Measurements from ENCODE around the gene XRN1.
"Not testable (repeated sequence)": the region's sequence is repeated elsewhere in the genome, so short reads cannot be mapped to it uniquely, and the experiment has no call there.

XRN1 gene

GRCh38 chr3:142324275-142324953, 123.4 kb downstream of the XRN1 start:
- H3K4me1 Mint-ChIP-seq (ENCODE audit: low read depth); H3K4me3 Mint-ChIP-seq; H3K27ac Mint-ChIP-seq; H3K27me3 Mint-ChIP-seq (ENCODE audit: low read depth): not testable (repeated sequence)
- Mint-ChIP-seq H3K9me3 (peaks cover 26% of the 10 kb centered on the region), H3K36me3 (ENCODE audit: low read depth) (peaks cover 67% of the 10 kb centered on the region)

GRCh38 chr3:142319912-142320311, 127.9 kb downstream of the XRN1 start:
- no peaks in the 10 kb centered on the region for H3K4me1 Mint-ChIP-seq (ENCODE audit: low read depth)
- no peaks in the 10 kb centered on the region for H3K27me3 Mint-ChIP-seq (ENCODE audit: low read depth)
- H3K4me3 Mint-ChIP-seq, result no peak overlapping the region
- H3K27ac Mint-ChIP-seq, result no peak overlapping the region
- peaks cover 50% of the 10 kb centered on the region for H3K36me3 Mint-ChIP-seq (ENCODE audit: low read depth)
- H3K9me3 Mint-ChIP-seq, result peaks cover 4% of the 10 kb centered on the region

- no peaks in the 10 kb centered on the region for H3K9me3 Mint-ChIP-seq
- H3K36me3 Mint-ChIP-seq (ENCODE audit: low read depth), result peaks cover 42% of the 10 kb centered on the region
- H3K27ac Mint-ChIP-seq, result no peak overlapping the region
These were observed 128.7 kb downstream of the XRN1 start for GRCh38 chr3:142319094-142319493.

GRCh38 chr3:142318331-142318730, 129.5 kb downstream of the XRN1 start:
- Mint-ChIP-seq H3K27me3 (ENCODE audit: low read depth) (no peaks in the 10 kb centered on the region), H3K4me3 (no peak overlapping the region), H3K9me3 (no peaks in the 10 kb centered on the region), H3K27ac (no peak overlapping the region), H3K36me3 (ENCODE audit: low read depth) (peaks cover 47% of the 10 kb centered on the region), H3K4me1 (ENCODE audit: low read depth) (no peaks in the 10 kb centered on the region)

More at GRCh38 chr3:142319094-142319493, 128.7 kb downstream of the XRN1 start:
- Mint-ChIP-seq H3K4me3 (no peak overlapping the region), H3K27me3 (ENCODE audit: low read depth) (no peaks in the 10 kb centered on the region), H3K4me1 (ENCODE audit: low read depth) (no peaks in the 10 kb centered on the region)

GRCh38 chr3:142315978-142316388, 131.9 kb downstream of the XRN1 start:
- not testable (repeated sequence) for H3K27ac Mint-ChIP-seq; H3K27me3 Mint-ChIP-seq (ENCODE audit: low read depth); H3K9me3 Mint-ChIP-seq; H3K4me1 Mint-ChIP-seq (ENCODE audit: low read depth); H3K4me3 Mint-ChIP-seq
- peaks cover 55% of the 10 kb centered on the region for H3K36me3 Mint-ChIP-seq (ENCODE audit: low read depth)

- Mint-ChIP-seq H3K9me3 (no peaks in the 10 kb centered on the region), H3K27me3 (ENCODE audit: low read depth) (no peaks in the 10 kb centered on the region), H3K4me3 (no peak overlapping the region), H3K27ac (no peak overlapping the region), H3K36me3 (ENCODE audit: low read depth) (peaks cover 47% of the 10 kb centered on the region), H3K4me1 (ENCODE audit: low read depth) (no peaks in the 10 kb centered on the region)
These were observed 132.8 kb downstream of the XRN1 start for GRCh38 chr3:142315083-142315482.

GRCh38 chr3:142310439-142310838, 137.4 kb downstream of the XRN1 start:
- Mint-ChIP-seq H3K4me3 (no peak overlapping the region), H3K4me1 (ENCODE audit: low read depth) (peaks cover 3% of the 10 kb centered on the region), H3K27me3 (ENCODE audit: low read depth) (no peaks in the 10 kb centered on the region), H3K9me3 (no peaks in the 10 kb centered on the region), H3K27ac (no peak overlapping the region), H3K36me3 (ENCODE audit: low read depth) (peaks cover 41% of the 10 kb centered on the region)

- H3K4me1 Mint-ChIP-seq (ENCODE audit: low read depth); H3K27me3 Mint-ChIP-seq (ENCODE audit: low read depth); H3K4me3 Mint-ChIP-seq; H3K27ac Mint-ChIP-seq: not testable (repeated sequence)
- peaks cover 51% of the 10 kb centered on the region for H3K36me3 Mint-ChIP-seq (ENCODE audit: low read depth)
- H3K9me3 Mint-ChIP-seq, result peaks cover 42% of the 10 kb centered on the region
These were observed 145.0 kb downstream of the XRN1 start for GRCh38 chr3:142302847-142303246.

- Mint-ChIP-seq H3K27ac (no peak overlapping the region), H3K36me3 (ENCODE audit: low read depth) (peaks cover 26% of the 10 kb centered on the region), H3K9me3 (peaks cover 29% of the 10 kb centered on the region), H3K4me1 (ENCODE audit: low read depth) (no peaks in the 10 kb centered on the region), H3K4me3 (no peak overlapping the region), H3K27me3 (ENCODE audit: low read depth) (no peaks in the 10 kb centered on the region)
These were observed 149.2 kb downstream of the XRN1 start for GRCh38 chr3:142298626-142299025.

GRCh38 chr3:142296507-142296906, 151.3 kb downstream of the XRN1 start:
- no peak overlapping the region for H3K27ac Mint-ChIP-seq
- peaks cover 12% of the 10 kb centered on the region for H3K9me3 Mint-ChIP-seq
- no peaks in the 10 kb centered on the region for H3K27me3 Mint-ChIP-seq (ENCODE audit: low read depth)
- H3K4me3 Mint-ChIP-seq, result no peak overlapping the region
- no peaks in the 10 kb centered on the region for H3K4me1 Mint-ChIP-seq (ENCODE audit: low read depth)
- peaks cover 13% of the 10 kb centered on the region for H3K36me3 Mint-ChIP-seq (ENCODE audit: low read depth)

- H3K27ac Mint-ChIP-seq, result no peak overlapping the region
These were observed 159.8 kb downstream of the XRN1 start for GRCh38 chr3:142287866-142288638.

GRCh38 chr3:142285083-142285517, 162.7 kb downstream of the XRN1 start:
- Mint-ChIP-seq H3K4me3 (no peak overlapping the region), H3K27me3 (ENCODE audit: low read depth) (no peaks in the 10 kb centered on the region), H3K27ac (no peak overlapping the region), H3K36me3 (ENCODE audit: low read depth) (peaks cover 7% of the 10 kb centered on the region), H3K4me1 (ENCODE audit: low read depth) (no peaks in the 10 kb centered on the region), H3K9me3 (peaks cover 19% of the 10 kb centered on the region)

More at GRCh38 chr3:142287866-142288638, 159.8 kb downstream of the XRN1 start:
- peaks cover 22% of the 10 kb centered on the region for H3K9me3 Mint-ChIP-seq
- peaks cover 7% of the 10 kb centered on the region for H3K36me3 Mint-ChIP-seq (ENCODE audit: low read depth)
- no peak overlapping the region for H3K4me3 Mint-ChIP-seq
- no peaks in the 10 kb centered on the region for H3K27me3 Mint-ChIP-seq (ENCODE audit: low read depth)
- no peaks in the 10 kb centered on the region for H3K4me1 Mint-ChIP-seq (ENCODE audit: low read depth)

- H3K4me1 Mint-ChIP-seq (ENCODE audit: low read depth), result peaks cover 3% of the 10 kb centered on the region
- no peaks in the 10 kb centered on the region for H3K27me3 Mint-ChIP-seq (ENCODE audit: low read depth)
- H3K4me3 Mint-ChIP-seq, result no peak overlapping the region
- H3K36me3 Mint-ChIP-seq (ENCODE audit: low read depth), result no peaks in the 10 kb centered on the region
- peaks cover 2% of the 10 kb centered on the region for H3K9me3 Mint-ChIP-seq
- H3K27ac Mint-ChIP-seq, result no peak overlapping the region
These were observed 165.3 kb downstream of the XRN1 start for GRCh38 chr3:142282503-142282902.

- H3K9me3 Mint-ChIP-seq, result no peaks in the 10 kb centered on the region
- no peak overlapping the region for H3K4me3 Mint-ChIP-seq
- no peaks in the 10 kb centered on the region for H3K36me3 Mint-ChIP-seq (ENCODE audit: low read depth)
- peaks cover 3% of the 10 kb centered on the region for H3K4me1 Mint-ChIP-seq (ENCODE audit: low read depth)
- no peaks in the 10 kb centered on the region for H3K27me3 Mint-ChIP-seq (ENCODE audit: low read depth)
- no peak overlapping the region for H3K27ac Mint-ChIP-seq
These were observed 166.4 kb downstream of the XRN1 start for GRCh38 chr3:142281474-142281873.

GRCh38 chr3:142279965-142280590, 167.8 kb downstream of the XRN1 start:
- Mint-ChIP-seq H3K9me3 (no peaks in the 10 kb centered on the region), H3K4me1 (ENCODE audit: low read depth) (peaks cover 12% of the 10 kb centered on the region), H3K4me3 (no peak overlapping the region), H3K27ac (no peak overlapping the region), H3K36me3 (ENCODE audit: low read depth) (no peaks in the 10 kb centered on the region), H3K27me3 (ENCODE audit: low read depth) (no peaks in the 10 kb centered on the region)
